Measurements from ENCODE around the gene LRRC10B. TPM values are rescaled to one million over a fixed set of nuclear protein-coding genes. Genes with fewer than 3 reads are reported as not detected.

Gene LRRC10B
- polyA plus RNA-seq, 4 donors, result 0.22 to 2.6 (median 0.53) TPM; not detected in 1

- DNase-seq (no peak), FAIRE-seq (no peak)
- H3K36me3 ChIP-seq (ENCODE audit: control insufficient read depth in 3 of 3, insufficient read depth in 2 of 3, low read depth in 1 of 3, low read length in 3 of 3), result no peaks in the 10 kb centered on the region
- H3K4me3 ChIP-seq (ENCODE audit: low read depth in 1 of 3, low read length in 3 of 3), result no peak overlapping the region
- H3K27me3 ChIP-seq (ENCODE audit: control insufficient read depth in 3 of 3, insufficient read depth in 3 of 3, low read length in 3 of 3), result peaks cover 0 to 3% (median 0%) of the 10 kb centered on the region in 3 donors
- no peaks in the 10 kb centered on the region for H3K9me3 ChIP-seq (ENCODE audit: control insufficient read depth in 2 of 2, insufficient read depth in 1 of 2, low read depth in 1 of 2, low read length in 1 of 2)
- H3K4me1 ChIP-seq (ENCODE audit: control insufficient read depth in 3 of 3, insufficient read depth in 2 of 3, low read depth in 1 of 3, low read length in 2 of 3), result peaks cover 0 to 5% (median 0%) of the 10 kb centered on the region in 3 donors
- H3K27ac ChIP-seq (ENCODE audit: low read depth in 1 of 3, low read length in 2 of 3), result no peak overlapping the region
- 61 to 70% (median 64%) methylated on average over 14 of the region's 14 CpGs for WGBS, 3 donors
Observed at GRCh38 chr11:61539831-61540357, 31.3 kb downstream of the LRRC10B start.

GRCh38 chr11:61540528-61540927 lies 32.0 kb downstream of the LRRC10B start:
- 49 to 64% (median 58%) methylated on average over 9 of the region's 9 CpGs for WGBS, 3 donors

GRCh38 chr11:61541598-61541997 lies 33.0 kb downstream of the LRRC10B start:
- Histone ChIP-seq H3K4me3 (ENCODE audit: low read depth in 1 of 3, low read length in 3 of 3) (no peak overlapping the region), H3K27me3 (ENCODE audit: control insufficient read depth in 3 of 3, insufficient read depth in 3 of 3, low read length in 3 of 3) (peaks cover 0 to 3% (median 0%) of the 10 kb centered on the region in 3 donors), H3K27ac (ENCODE audit: low read depth in 1 of 3, low read length in 2 of 3) (no peak overlapping the region), H3K4me1 (ENCODE audit: control insufficient read depth in 3 of 3, insufficient read depth in 2 of 3, low read depth in 1 of 3, low read length in 2 of 3) (peaks cover 0 to 3% (median 0%) of the 10 kb centered on the region in 3 donors), H3K9me3 (ENCODE audit: control insufficient read depth in 2 of 2, insufficient read depth in 1 of 2, low read depth in 1 of 2, low read length in 1 of 2) (no peaks in the 10 kb centered on the region), H3K36me3 (ENCODE audit: control insufficient read depth in 3 of 3, insufficient read depth in 2 of 3, low read depth in 1 of 3, low read length in 3 of 3) (peaks cover 0 to 2% (median 0%) of the 10 kb centered on the region in 3 donors)
- no peak for FAIRE-seq
- 10 to 22% (median 17%) methylated on average over 3 of the region's 3 CpGs for WGBS, 3 donors
- no peak for DNase-seq

More at GRCh38 chr11:61540528-61540927, 32.0 kb downstream of the LRRC10B start:
- Histone ChIP-seq H3K36me3 (ENCODE audit: control insufficient read depth in 3 of 3, insufficient read depth in 2 of 3, low read depth in 1 of 3, low read length in 3 of 3) (peaks cover 0 to under 1% (median 0%) of the 10 kb centered on the region in 3 donors), H3K27me3 (ENCODE audit: control insufficient read depth in 3 of 3, insufficient read depth in 3 of 3, low read length in 3 of 3) (peaks cover 0 to 3% (median 0%) of the 10 kb centered on the region in 3 donors), H3K4me1 (ENCODE audit: control insufficient read depth in 3 of 3, insufficient read depth in 2 of 3, low read depth in 1 of 3, low read length in 2 of 3) (peaks cover 0 to 3% (median 0%) of the 10 kb centered on the region in 3 donors), H3K9me3 (ENCODE audit: control insufficient read depth in 2 of 2, insufficient read depth in 1 of 2, low read depth in 1 of 2, low read length in 1 of 2) (no peaks in the 10 kb centered on the region), H3K27ac (ENCODE audit: low read depth in 1 of 3, low read length in 2 of 3) (no peak overlapping the region), H3K4me3 (ENCODE audit: low read depth in 1 of 3, low read length in 3 of 3) (no peak overlapping the region)
- no peak for FAIRE-seq
- DNase-seq, result no peak

GRCh38 chr11:61542024-61542461 lies 33.5 kb downstream of the LRRC10B start:
- no peak overlapping the region for H3K4me3 ChIP-seq (ENCODE audit: low read depth in 1 of 3, low read length in 3 of 3)
- FAIRE-seq, result no peak
- H3K9me3 ChIP-seq (ENCODE audit: control insufficient read depth in 2 of 2, insufficient read depth in 1 of 2, low read depth in 1 of 2, low read length in 1 of 2), result no peaks in the 10 kb centered on the region
- H3K27ac ChIP-seq (ENCODE audit: low read depth in 1 of 3, low read length in 2 of 3), result no peak overlapping the region
- 47 to 66% (median 55%) methylated on average over 17 to 19 of the region's 19 CpGs for WGBS, 3 donors
- DNase-seq, result no peak
- peaks cover 0 to 2% (median 0%) of the 10 kb centered on the region in 3 donors for H3K36me3 ChIP-seq (ENCODE audit: control insufficient read depth in 3 of 3, insufficient read depth in 2 of 3, low read depth in 1 of 3, low read length in 3 of 3)
- H3K4me1 ChIP-seq (ENCODE audit: control insufficient read depth in 3 of 3, insufficient read depth in 2 of 3, low read depth in 1 of 3, low read length in 2 of 3), result peaks cover 0 to 3% (median 0%) of the 10 kb centered on the region in 3 donors
- no peaks in the 10 kb centered on the region for H3K27me3 ChIP-seq (ENCODE audit: control insufficient read depth in 3 of 3, insufficient read depth in 3 of 3, low read length in 3 of 3)

- Histone ChIP-seq H3K36me3 (ENCODE audit: control insufficient read depth in 3 of 3, insufficient read depth in 2 of 3, low read depth in 1 of 3, low read length in 3 of 3) (peaks cover 0 to 2% (median 0%) of the 10 kb centered on the region in 3 donors), H3K9me3 (ENCODE audit: control insufficient read depth in 2 of 2, insufficient read depth in 1 of 2, low read depth in 1 of 2, low read length in 1 of 2) (no peaks in the 10 kb centered on the region), H3K27ac (ENCODE audit: low read depth in 1 of 3, low read length in 2 of 3) (no peak overlapping the region), H3K27me3 (ENCODE audit: control insufficient read depth in 3 of 3, insufficient read depth in 3 of 3, low read length in 3 of 3) (peaks cover 0 to 3% (median 0%) of the 10 kb centered on the region in 3 donors), H3K4me1 (ENCODE audit: control insufficient read depth in 3 of 3, insufficient read depth in 2 of 3, low read depth in 1 of 3, low read length in 2 of 3) (peaks cover 0 to 3% (median 0%) of the 10 kb centered on the region in 3 donors), H3K4me3 (ENCODE audit: low read depth in 1 of 3, low read length in 3 of 3) (no peak overlapping the region)
- DNase-seq (no peak), FAIRE-seq (no peak)
- WGBS, 3 donors, result 84 to 87% (median 87%) methylated on average over 10 to 16 of the region's 16 CpGs
Observed at GRCh38 chr11:61542705-61543104, 34.2 kb downstream of the LRRC10B start.

- DNase-seq (no peak), FAIRE-seq (no peak)
- Histone ChIP-seq H3K4me3 (ENCODE audit: low read depth in 1 of 3, low read length in 3 of 3) (no peak overlapping the region), H3K36me3 (ENCODE audit: control insufficient read depth in 3 of 3, insufficient read depth in 2 of 3, low read depth in 1 of 3, low read length in 3 of 3) (peaks cover 0 to 2% (median 0%) of the 10 kb centered on the region in 3 donors), H3K4me1 (ENCODE audit: control insufficient read depth in 3 of 3, insufficient read depth in 2 of 3, low read depth in 1 of 3, low read length in 2 of 3) (peaks cover 0 to 3% (median 0%) of the 10 kb centered on the region in 3 donors), H3K27ac (ENCODE audit: low read depth in 1 of 3, low read length in 2 of 3) (no peak overlapping the region), H3K9me3 (ENCODE audit: control insufficient read depth in 2 of 2, insufficient read depth in 1 of 2, low read depth in 1 of 2, low read length in 1 of 2) (no peaks in the 10 kb centered on the region), H3K27me3 (ENCODE audit: control insufficient read depth in 3 of 3, insufficient read depth in 3 of 3, low read length in 3 of 3) (peaks cover 0 to 3% (median 0%) of the 10 kb centered on the region in 3 donors)
- 92 to 94% (median 92%) methylated on average over 4 of the region's 4 CpGs for WGBS, 3 donors
Observed at GRCh38 chr11:61543606-61544306, 35.2 kb downstream of the LRRC10B start.

- Histone ChIP-seq H3K36me3 (ENCODE audit: control insufficient read depth in 3 of 3, insufficient read depth in 2 of 3, low read depth in 1 of 3, low read length in 3 of 3) (peaks cover 0 to 2% (median 0%) of the 10 kb centered on the region in 3 donors), H3K9me3 (ENCODE audit: control insufficient read depth in 2 of 2, insufficient read depth in 1 of 2, low read depth in 1 of 2, low read length in 1 of 2) (no peaks in the 10 kb centered on the region), H3K27me3 (ENCODE audit: control insufficient read depth in 3 of 3, insufficient read depth in 3 of 3, low read length in 3 of 3) (peaks cover 0 to 3% (median 0%) of the 10 kb centered on the region in 3 donors), H3K4me3 (ENCODE audit: low read depth in 1 of 3, low read length in 3 of 3) (no peak overlapping the region), H3K4me1 (ENCODE audit: control insufficient read depth in 3 of 3, insufficient read depth in 2 of 3, low read depth in 1 of 3, low read length in 2 of 3) (peaks cover 0 to 3% (median 0%) of the 10 kb centered on the region in 3 donors), H3K27ac (ENCODE audit: low read depth in 1 of 3, low read length in 2 of 3) (no peak overlapping the region)
- WGBS, 3 donors, result 88 to 90% (median 88%) methylated on average over 6 of the region's 6 CpGs
- FAIRE-seq (no peak), DNase-seq (no peak)
Observed at GRCh38 chr11:61544466-61544865, 35.9 kb downstream of the LRRC10B start.

- WGBS, 3 donors, result 96 to 98% (median 97%) methylated on average over 7 of the region's 7 CpGs
- peaks cover 0 to 3% (median 0%) of the 10 kb centered on the region in 3 donors for H3K4me1 ChIP-seq (ENCODE audit: control insufficient read depth in 3 of 3, insufficient read depth in 2 of 3, low read depth in 1 of 3, low read length in 2 of 3)
- H3K27ac ChIP-seq (ENCODE audit: low read depth in 1 of 3, low read length in 2 of 3), result no peak overlapping the region
- FAIRE-seq (no peak), DNase-seq (no peak)
- H3K9me3 ChIP-seq (ENCODE audit: control insufficient read depth in 2 of 2, insufficient read depth in 1 of 2, low read depth in 1 of 2, low read length in 1 of 2), result no peaks in the 10 kb centered on the region
- H3K36me3 ChIP-seq (ENCODE audit: control insufficient read depth in 3 of 3, insufficient read depth in 2 of 3, low read depth in 1 of 3, low read length in 3 of 3), result peaks cover 0 to 2% (median 0%) of the 10 kb centered on the region in 3 donors
- peaks cover 0 to 3% (median 0%) of the 10 kb centered on the region in 3 donors for H3K27me3 ChIP-seq (ENCODE audit: control insufficient read depth in 3 of 3, insufficient read depth in 3 of 3, low read length in 3 of 3)
- no peak overlapping the region for H3K4me3 ChIP-seq (ENCODE audit: low read depth in 1 of 3, low read length in 3 of 3)
Observed at GRCh38 chr11:61545341-61545740, 36.8 kb downstream of the LRRC10B start.

Measured in small intestine (tissue), 7 donors.